Measurements from ENCODE around the gene CAMKK1.

CAMKK1 gene

GRCh38 chr17:3821101-3821500 lies 71.8 kb downstream of the CAMKK1 start:
- TF ChIP-seq OSR1 (CRISPR knock-in tag; IDR thresholded peaks at IDR 0.05), result no peak
- TF ChIP-seq PATZ1 (CRISPR knock-in tag; IDR thresholded peaks at IDR 0.05; ENCODE audit: borderline replicate concordance), result no peak
- no peak for ATAC-seq

GRCh38 chr17:3818786-3819185 lies 74.1 kb downstream of the CAMKK1 start:
- no peak for ATAC-seq
- TF ChIP-seq ZNF8 (CRISPR knock-in tag; IDR thresholded peaks at IDR 0.05) (no peak), BACH2 (CRISPR knock-in tag; IDR thresholded peaks at IDR 0.05; ENCODE audit: borderline replicate concordance) (no peak), ZNF565 (CRISPR knock-in tag; conservative IDR thresholded peaks at IDR 0.05; ENCODE audit: low read depth) (no peak), TSHZ2 (CRISPR knock-in tag; IDR thresholded peaks at IDR 0.05) (no peak), ARNTL (CRISPR knock-in tag; IDR thresholded peaks at IDR 0.05; ENCODE audit: borderline replicate concordance, low read depth) (no peak), CSDC2 (CRISPR knock-in tag; IDR thresholded peaks at IDR 0.05) (no peak), ISL1 (CRISPR knock-in tag; IDR thresholded peaks at IDR 0.05) (no peak), RARB (CRISPR knock-in tag; IDR thresholded peaks at IDR 0.05) (no peak), TOX (CRISPR knock-in tag; IDR thresholded peaks at IDR 0.05; ENCODE audit: borderline replicate concordance) (no peak), PATZ1 (CRISPR knock-in tag; IDR thresholded peaks at IDR 0.05; ENCODE audit: borderline replicate concordance) (no peak), TCF4 (CRISPR knock-in tag; IDR thresholded peaks at IDR 0.05; ENCODE audit: borderline replicate concordance) (no peak), ZNF70 (CRISPR knock-in tag; IDR thresholded peaks at IDR 0.05) (no peak), POU6F1 (CRISPR knock-in tag; IDR thresholded peaks at IDR 0.05; ENCODE audit: borderline replicate concordance, low read depth) (no peak), GLIS3 (CRISPR knock-in tag; IDR thresholded peaks at IDR 0.05) (no peak), SNAI2 (CRISPR knock-in tag; IDR thresholded peaks at IDR 0.05) (no peak), PPARA (CRISPR knock-in tag; IDR thresholded peaks at IDR 0.05; ENCODE audit: borderline replicate concordance) (no peak)
- TF ChIP-seq, protein P1, sequence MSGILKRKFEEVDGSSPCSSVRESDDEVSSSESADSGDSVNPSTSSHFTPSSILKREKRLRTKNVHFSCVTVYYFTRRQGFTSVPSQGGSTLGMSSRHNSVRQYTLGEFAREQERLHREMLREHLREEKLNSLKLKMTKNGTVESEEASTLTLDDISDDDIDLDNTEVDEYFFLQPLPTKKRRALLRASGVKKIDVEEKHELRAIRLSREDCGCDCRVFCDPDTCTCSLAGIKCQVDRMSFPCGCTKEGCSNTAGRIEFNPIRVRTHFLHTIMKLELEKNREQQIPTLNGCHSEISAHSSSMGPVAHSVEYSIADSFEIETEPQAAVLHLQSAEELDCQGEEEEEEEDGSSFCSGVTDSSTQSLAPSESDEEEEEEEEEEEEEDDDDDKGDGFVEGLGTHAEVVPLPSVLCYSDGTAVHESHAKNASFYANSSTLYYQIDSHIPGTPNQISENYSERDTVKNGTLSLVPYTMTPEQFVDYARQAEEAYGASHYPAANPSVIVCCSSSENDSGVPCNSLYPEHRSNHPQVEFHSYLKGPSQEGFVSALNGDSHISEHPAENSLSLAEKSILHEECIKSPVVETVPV (CRISPR knock-in tag; IDR thresholded peaks at IDR 0.05), result no peak

DNA sequence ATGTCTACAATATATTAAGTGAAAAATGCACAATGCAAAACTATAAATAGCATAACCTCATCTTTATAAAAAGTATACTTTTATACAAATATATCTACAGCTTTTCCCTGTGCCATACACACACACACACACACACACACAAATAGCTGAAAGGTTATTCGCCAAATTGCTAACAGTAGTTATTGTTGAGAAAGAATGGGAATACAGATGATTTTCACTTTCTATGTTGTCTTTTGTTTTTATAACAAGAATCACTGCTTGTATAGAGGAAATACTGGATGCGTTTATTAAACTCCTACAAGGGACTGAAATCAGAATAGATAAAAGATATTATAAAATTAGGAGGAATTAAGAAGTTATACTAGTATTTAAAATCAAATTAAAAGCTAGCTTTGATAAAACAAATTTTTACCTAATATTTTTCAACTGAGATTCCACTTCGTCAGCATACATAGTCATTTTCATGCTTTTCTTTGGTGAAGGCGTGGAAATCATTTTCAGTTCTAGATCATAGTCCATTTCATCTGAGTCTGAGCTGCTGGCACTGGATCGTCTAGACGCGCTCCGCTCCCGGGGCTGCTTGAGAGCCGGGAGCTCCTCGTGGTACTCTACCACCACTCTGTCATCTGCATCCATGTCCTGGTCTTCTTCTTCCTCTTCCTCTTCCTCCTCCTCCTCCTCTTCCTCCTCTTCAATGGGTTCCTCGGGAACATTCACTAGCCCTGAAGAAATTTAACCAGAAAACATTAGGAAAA lies 74.8 kb downstream of the CAMKK1 start:
- TF ChIP-seq, protein P1 (CRISPR knock-in tag; IDR thresholded peaks at IDR 0.05), result no peak
- no peak for TF ChIP-seq OSR1 (CRISPR knock-in tag; IDR thresholded peaks at IDR 0.05)
- no peak for TF ChIP-seq CSDC2 (CRISPR knock-in tag; IDR thresholded peaks at IDR 0.05)
- TF ChIP-seq PATZ1 (CRISPR knock-in tag; IDR thresholded peaks at IDR 0.05; ENCODE audit: borderline replicate concordance), result no peak
- TF ChIP-seq POU6F1 (CRISPR knock-in tag; IDR thresholded peaks at IDR 0.05; ENCODE audit: borderline replicate concordance, low read depth), result no peak
- TF ChIP-seq RARB (CRISPR knock-in tag; IDR thresholded peaks at IDR 0.05), result no peak
- TF ChIP-seq BACH2 (CRISPR knock-in tag; IDR thresholded peaks at IDR 0.05; ENCODE audit: borderline replicate concordance), result no peak
- TF ChIP-seq PPARA (CRISPR knock-in tag; IDR thresholded peaks at IDR 0.05; ENCODE audit: borderline replicate concordance), result no peak
- no peak for TF ChIP-seq SNAI2 (CRISPR knock-in tag; IDR thresholded peaks at IDR 0.05)
- no peak for TF ChIP-seq GLIS3 (CRISPR knock-in tag; IDR thresholded peaks at IDR 0.05)
- no peak for ATAC-seq
